ENCODE data around the gene TMEM247. TPM values are rescaled to one million over a fixed set of nuclear protein-coding genes. Genes with fewer than 3 reads are reported as not detected.

The TMEM247 gene
- total RNA-seq, 1 donor from 2014 or later, result not detected

GRCh38 chr2:46439582-46439981, 39.8 kb upstream of the TMEM247 start:
- H3K4me1 Mint-ChIP-seq (ENCODE audit: low read depth), result peaks cover 14% of the 10 kb centered on the region
- H3K9me3 Mint-ChIP-seq (ENCODE audit: low read depth), result peaks cover 3% of the 10 kb centered on the region
- no peak for TF ChIP-seq CTCF (IDR thresholded peaks at IDR 0.05)
- no peak overlapping the region for H3K27ac Mint-ChIP-seq (ENCODE audit: unreplicated experiment)
- no peak overlapping the region for H3K4me3 Mint-ChIP-seq (ENCODE audit: unreplicated experiment)
- peaks cover 2% of the 10 kb centered on the region for H3K36me3 Mint-ChIP-seq (ENCODE audit: low read depth)
- H3K27me3 Mint-ChIP-seq (ENCODE audit: low read depth), result no peaks in the 10 kb centered on the region
- no peak for DNase-seq (ENCODE audit: low spot score)

- Mint-ChIP-seq H3K36me3 (ENCODE audit: low read depth) (peaks cover 5% of the 10 kb centered on the region), H3K9me3 (ENCODE audit: low read depth) (peaks cover 9% of the 10 kb centered on the region)
These were observed 37.3 kb upstream of the TMEM247 start for GRCh38 chr2:46441838-46442712.

GRCh38 chr2:46444732-46445131, 34.6 kb upstream of the TMEM247 start:
- TF ChIP-seq CTCF (IDR thresholded peaks at IDR 0.05), result no peak
- peaks cover 3% of the 10 kb centered on the region for H3K4me1 Mint-ChIP-seq (ENCODE audit: low read depth)

More at GRCh38 chr2:46441838-46442712, 37.3 kb upstream of the TMEM247 start:
- no peaks in the 10 kb centered on the region for H3K27me3 Mint-ChIP-seq (ENCODE audit: low read depth)
- H3K4me3 Mint-ChIP-seq (ENCODE audit: unreplicated experiment), result no peak overlapping the region
- no peak for TF ChIP-seq CTCF (IDR thresholded peaks at IDR 0.05)
- H3K4me1 Mint-ChIP-seq (ENCODE audit: low read depth), result no peaks in the 10 kb centered on the region
- H3K27ac Mint-ChIP-seq (ENCODE audit: unreplicated experiment), result no peak overlapping the region
- no peak for DNase-seq (ENCODE audit: low spot score)

GRCh38 chr2:46445556-46445955, 33.8 kb upstream of the TMEM247 start:
- peaks cover 5% of the 10 kb centered on the region for H3K36me3 Mint-ChIP-seq (ENCODE audit: low read depth)
- H3K4me1 Mint-ChIP-seq (ENCODE audit: low read depth), result peaks cover 3% of the 10 kb centered on the region
- no peak overlapping the region for H3K4me3 Mint-ChIP-seq (ENCODE audit: unreplicated experiment)
- no peak for DNase-seq (ENCODE audit: low spot score)
- H3K9me3 Mint-ChIP-seq (ENCODE audit: low read depth), result peaks cover 20% of the 10 kb centered on the region
- TF ChIP-seq CTCF (IDR thresholded peaks at IDR 0.05), result no peak
- H3K27me3 Mint-ChIP-seq (ENCODE audit: low read depth), result no peaks in the 10 kb centered on the region
- no peak overlapping the region for H3K27ac Mint-ChIP-seq (ENCODE audit: unreplicated experiment)

More at GRCh38 chr2:46444732-46445131, 34.6 kb upstream of the TMEM247 start:
- H3K9me3 Mint-ChIP-seq (ENCODE audit: low read depth), result peaks cover 20% of the 10 kb centered on the region
- no peak for DNase-seq (ENCODE audit: low spot score)
- H3K27me3 Mint-ChIP-seq (ENCODE audit: low read depth), result no peaks in the 10 kb centered on the region
- peaks cover 5% of the 10 kb centered on the region for H3K36me3 Mint-ChIP-seq (ENCODE audit: low read depth)
- no peak overlapping the region for H3K4me3 Mint-ChIP-seq (ENCODE audit: unreplicated experiment)
- no peak overlapping the region for H3K27ac Mint-ChIP-seq (ENCODE audit: unreplicated experiment)

GRCh38 chr2:46446871-46447568, 32.3 kb upstream of the TMEM247 start:
- Mint-ChIP-seq H3K27me3 (ENCODE audit: low read depth) (no peaks in the 10 kb centered on the region), H3K36me3 (ENCODE audit: low read depth) (peaks cover 5% of the 10 kb centered on the region), H3K4me3 (ENCODE audit: unreplicated experiment) (no peak overlapping the region), H3K27ac (ENCODE audit: unreplicated experiment) (no peak overlapping the region), H3K4me1 (ENCODE audit: low read depth) (peaks cover 3% of the 10 kb centered on the region), H3K9me3 (ENCODE audit: low read depth) (peaks cover 20% of the 10 kb centered on the region)
- no peak for TF ChIP-seq CTCF (IDR thresholded peaks at IDR 0.05)
- no peak for DNase-seq (ENCODE audit: low spot score)

Data from chondrocyte (in vitro differentiated cells).